GM21576 (cell line): Measurements from ENCODE around the gene RPL18.
A peak's percentile ranks its signal among the peaks of the same experiment; 100 is the strongest.
"Not testable (repeated sequence)": the region's sequence is repeated elsewhere in the genome, so short reads cannot be mapped to it uniquely, and the experiment has no call there.

ENCODE experiments used
- ATAC-seq: cut with Tn5 transposase; IDR thresholded peaks from one replicate; pipeline ENCODE4 v1.9.1; 2021; ENCODE audit warnings: mild to moderate bottlenecking, moderate library complexity; ENCODE audit not compliant: unreplicated experiment

RPL18 gene

GRCh38 chr19:48618916-48619691 is at the start of gene RPL18, which contains the start of gene SPHK2:
TSS of gene RPL18 (minus strand) at chr19:48619178. CDS start at chr19:48619143, 35 bp downstream.
TSS of gene SPHK2 (plus strand) at chr19:48619506. CDS start at chr19:48620515, 1,009 bp downstream.
- peak; percentile 77 for ATAC-seq

DNA sequence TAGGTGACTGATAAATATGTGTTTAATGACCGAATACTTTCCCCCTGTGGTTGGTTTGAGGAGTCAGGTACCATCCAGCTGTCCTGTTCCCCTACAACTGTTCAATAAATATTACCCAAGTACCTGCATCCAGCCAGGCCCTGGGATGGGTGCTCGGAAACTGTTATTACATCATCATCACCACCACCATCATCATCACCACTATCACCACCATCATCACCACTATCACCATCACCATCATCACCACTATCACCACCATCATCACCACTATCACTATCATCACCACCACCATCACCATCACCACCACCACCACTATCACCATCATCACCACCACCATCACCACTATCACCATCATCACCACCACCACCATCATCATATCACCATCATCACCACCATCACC is 49.8 kb upstream of the RPL18 start:
- ATAC-seq: no peak

- ATAC-seq: no peak
Observed at GRCh38 chr19:48668332-48668731, 49.4 kb upstream of the RPL18 start.

DNA sequence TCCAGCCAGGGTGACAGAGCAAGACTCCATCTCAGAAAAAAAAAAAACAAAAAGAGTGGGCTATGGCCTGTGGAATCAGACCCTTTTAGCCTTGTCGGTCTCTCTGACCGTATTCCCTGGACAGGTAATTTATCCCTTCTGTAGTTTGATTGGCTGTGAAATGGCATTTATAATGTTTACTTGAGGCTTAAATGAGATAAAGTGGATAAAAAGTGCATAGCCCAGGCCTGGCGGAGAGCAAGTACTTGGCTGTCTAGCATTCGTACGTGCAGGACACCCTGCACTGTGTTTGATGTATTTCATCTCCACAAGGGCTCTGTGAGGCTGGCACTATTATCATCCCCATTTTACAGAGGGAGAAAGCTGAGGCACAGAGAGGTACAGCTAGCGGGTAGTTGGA is 46.8 kb upstream of the RPL18 start:
- no peak for ATAC-seq

GRCh38 chr19:48664476-48664875 is 45.5 kb upstream of the RPL18 start:
- no peak for ATAC-seq

DNA sequence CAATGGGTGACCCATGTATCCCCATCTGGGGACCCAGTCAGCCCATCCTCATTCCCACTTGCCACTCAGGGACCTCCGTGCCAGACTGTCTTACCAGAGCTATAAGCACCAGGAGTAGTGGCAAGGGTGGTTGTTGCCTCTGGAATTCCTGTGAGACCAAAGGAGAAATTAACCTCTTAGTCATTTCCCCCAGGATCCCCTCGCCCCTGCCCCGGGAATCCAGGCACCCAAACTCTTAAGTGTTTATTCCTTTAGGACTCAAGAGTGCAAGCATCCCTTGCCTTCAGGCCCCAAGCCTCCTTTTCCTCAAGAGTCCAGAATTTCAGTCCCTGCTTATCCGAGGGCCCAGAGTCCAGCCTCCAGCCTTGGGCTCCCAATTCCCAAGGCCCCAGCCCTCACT is 44.7 kb upstream of the RPL18 start:
- no peak for ATAC-seq

GRCh38 chr19:48661711-48662090 is 42.7 kb upstream of the RPL18 start:
- ATAC-seq: no peak

DNA sequence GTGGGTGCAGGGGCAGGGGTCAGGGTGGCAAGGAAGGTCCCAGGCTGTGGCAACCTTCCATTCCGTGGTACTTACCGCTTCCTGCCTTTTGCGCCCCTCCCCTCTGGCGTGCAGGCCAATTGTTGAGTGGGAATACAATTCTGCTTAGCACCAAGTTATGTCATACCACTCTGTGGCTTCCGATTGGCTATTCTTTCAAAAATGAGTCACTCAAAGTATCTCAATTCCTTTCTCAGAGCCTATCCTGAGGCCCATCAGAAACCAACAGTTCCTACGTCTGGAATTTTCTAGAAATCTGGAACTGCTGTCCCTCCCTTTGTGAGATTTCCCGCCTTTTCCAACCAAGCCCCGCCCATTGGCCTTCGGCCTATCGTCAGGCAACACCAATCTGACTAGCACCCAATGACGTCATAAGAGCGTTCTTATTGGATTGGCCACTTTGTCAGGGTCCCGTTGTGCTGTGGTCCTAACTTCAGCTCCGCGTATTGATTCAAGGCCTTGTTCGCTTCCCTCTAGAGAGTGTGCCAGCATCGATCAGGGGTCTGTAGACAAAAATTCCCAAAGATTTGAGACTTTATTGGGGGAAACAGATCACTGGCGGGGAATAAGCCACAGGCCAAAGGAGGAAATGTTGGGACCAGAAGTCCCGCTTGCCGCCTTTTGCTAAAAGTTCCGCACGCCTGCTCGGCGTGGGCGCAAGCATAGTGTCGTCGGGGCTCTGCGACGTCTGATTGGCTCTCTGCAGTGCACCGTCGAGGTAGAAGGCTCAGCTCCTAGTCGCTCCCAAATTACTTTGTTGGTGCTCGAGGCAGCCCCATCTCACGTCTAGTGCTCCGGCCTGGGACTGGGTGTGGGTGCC is 42.1 kb upstream of the RPL18 start:
- ATAC-seq: peak; percentile 71

GRCh38 chr19:48659768-48660167 is 40.8 kb upstream of the RPL18 start:
- no peak for ATAC-seq

- no peak for ATAC-seq
Observed at GRCh38 chr19:48658483-48658882, 39.5 kb upstream of the RPL18 start.

DNA sequence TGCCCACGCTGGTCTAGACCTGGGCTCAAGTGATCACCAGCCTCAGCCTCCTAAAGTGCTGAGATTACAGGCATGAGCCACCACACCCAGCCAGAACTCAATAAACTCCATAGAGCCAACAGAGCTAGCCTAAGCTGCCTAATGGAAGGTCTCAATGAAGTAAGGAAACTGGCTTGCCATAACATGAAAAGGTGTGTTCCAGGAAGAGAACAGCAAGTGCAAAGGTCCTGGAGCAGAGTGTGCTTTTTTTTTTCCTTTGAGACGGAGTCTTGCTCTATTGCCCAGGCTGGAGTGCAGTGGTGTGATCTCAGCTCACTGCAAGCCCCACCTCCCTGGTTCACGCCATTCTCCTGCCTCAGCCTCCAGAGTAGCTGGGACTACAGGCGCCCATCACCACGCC is 38.9 kb upstream of the RPL18 start:
- not testable (repeated sequence) for ATAC-seq

- no peak for ATAC-seq
Observed at GRCh38 chr19:48656840-48657474, 38.0 kb upstream of the RPL18 start.

GRCh38 chr19:48654299-48655059 is 35.5 kb upstream of the RPL18 start:
- no peak for ATAC-seq

GRCh38 chr19:48651683-48652048 is 32.7 kb upstream of the RPL18 start:
- no peak for ATAC-seq

GRCh38 chr19:48650974-48651682 is 32.1 kb upstream of the RPL18 start:
- ATAC-seq: no peak

- no peak for ATAC-seq
Observed at GRCh38 chr19:48648134-48648533, 29.2 kb upstream of the RPL18 start.

DNA sequence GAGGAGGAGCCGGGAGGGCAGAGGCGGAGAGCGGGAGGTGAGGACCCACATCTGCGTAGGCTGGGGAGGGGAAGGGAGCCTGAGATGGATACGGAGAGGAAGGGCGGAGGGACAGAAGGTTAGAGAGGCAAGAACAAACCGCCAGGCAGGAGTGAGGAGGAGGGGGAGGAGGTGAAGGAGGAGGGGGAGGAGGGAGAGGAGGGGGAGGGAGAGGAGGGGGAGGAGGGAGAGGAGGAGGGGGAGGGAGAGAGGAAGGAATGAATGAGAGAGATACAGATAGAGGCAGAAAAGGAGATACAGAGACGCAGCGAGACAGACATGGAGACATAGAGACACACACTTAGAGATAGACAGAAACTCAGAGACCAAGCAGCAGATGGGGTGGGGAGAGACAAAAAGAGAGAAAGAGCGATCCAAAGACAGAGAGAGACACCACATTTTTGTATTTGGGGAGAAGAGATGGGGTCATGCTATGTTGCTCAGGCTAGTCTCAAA is 27.8 kb upstream of the RPL18 start:
- ATAC-seq: no peak

- peak; percentile 69 for ATAC-seq
Observed at GRCh38 chr19:48646001-48646721, 27.2 kb upstream of the RPL18 start, which contains the start of gene CA11. TSS of gene CA11 (minus strand) at chr19:48646187. CDS start at chr19:48645632, 555 bp downstream.

DNA sequence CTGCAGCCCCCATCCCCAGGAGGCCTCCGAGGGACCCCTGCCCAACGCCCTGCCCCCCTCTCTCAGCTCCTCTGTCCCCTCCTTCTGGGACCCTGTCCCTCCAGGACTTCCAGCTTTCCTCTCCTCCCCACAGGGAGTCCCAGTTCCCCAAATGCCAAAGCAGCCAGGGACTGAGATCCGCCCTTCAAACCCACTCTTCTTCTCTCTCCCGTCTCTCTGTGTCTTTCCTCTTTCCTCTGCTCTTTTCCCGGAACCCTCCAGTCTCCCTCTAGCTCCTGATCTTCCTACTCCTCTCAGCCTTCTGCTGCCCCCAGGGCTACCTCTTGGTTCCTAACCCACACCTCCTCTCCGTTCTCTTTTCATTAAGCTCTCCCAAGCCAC is 26.6 kb upstream of the RPL18 start:
- no peak for ATAC-seq
